Peyer's patch (tissue), 4 donors: ENCODE data around the gene PVR. TPM values are rescaled to one million over a fixed set of nuclear protein-coding genes. Genes with fewer than 3 reads are reported as not detected.

ENCODE experiments used
- DNase-seq, 3 donors: peaks; one replicate each; pipeline ENCODE4 v3.0.0-alpha.2; 2017 to 2019
- H3K27ac ChIP-seq, 4 donors: fragments of 200-600 bp; sonication (generic); one replicate each; pipeline ENCODE4 v1.5.1; 2016 to 2019
- H3K27me3 ChIP-seq, 2 donors: fragments of 200-600 bp; sonication (generic); one replicate each; pipeline ENCODE4 v1.5.1; 2019
- H3K36me3 ChIP-seq, 3 donors: fragments of 200-600 bp; sonication (generic); one replicate each; pipeline ENCODE4 v1.5.1; 2016 to 2019
- H3K4me1 ChIP-seq, 4 donors: fragments of 200-600 bp; sonication (generic); one replicate each; pipeline ENCODE4 v1.5.1; 2016 to 2019
- H3K4me3 ChIP-seq, 4 donors: fragments of 200-600 bp; sonication (generic); 1 replicate in 3 of 4; 2 replicates in 1 of 4; pipeline ENCODE4 v1.5.1; 2016 to 2019; ENCODE audit warnings: mild to moderate bottlenecking in 1 of 4
- H3K9me3 ChIP-seq, 4 donors: fragments of 200-600 bp; sonication (generic); one replicate each; pipeline ENCODE4 v1.5.1; 2016 to 2019; ENCODE audit warnings: mild to moderate bottlenecking in 1 of 4
- POLR2A ChIP-seq, 2 donors: fragments of 450-650 bp; IDR thresholded peaks; one replicate each; pipeline ENCODE4 v1.5.1; 2017; ENCODE audit warnings: antibody characterized with exemption in 2 of 2, mild to moderate bottlenecking in 2 of 2, moderate library complexity in 2 of 2
- total RNA-seq, 4 donors: library from RNA; depleted of rRNA; stranded (reverse); fragments of >200 nt; gene quantifications; one replicate each; pipeline ENCODE4 v1.1.0, GENCODE V29; 2016
- TF ChIP-seq, protein P1 (sequence below), 6 experiments: fragments of 450-650 bp in 4 of 6; fragments of 200-600 bp in 2 of 6; sonication (generic) in 1 of 6; IDR thresholded peaks; one replicate each; pipeline ENCODE4 v1.5.1; 2017 to 2019; ENCODE audit warnings: antibody characterized with exemption in 6 of 6, mild to moderate bottlenecking in 3 of 6, moderate library complexity in 1 of 6

The PVR gene
- total RNA-seq, 4 donors from 2014 or later, result 21.7 to 49.3 (median 40.0) TPM

GRCh38 chr19:44712864-44713515, 69.3 kb downstream of the PVR start:
- TF ChIP-seq, protein P1, sequence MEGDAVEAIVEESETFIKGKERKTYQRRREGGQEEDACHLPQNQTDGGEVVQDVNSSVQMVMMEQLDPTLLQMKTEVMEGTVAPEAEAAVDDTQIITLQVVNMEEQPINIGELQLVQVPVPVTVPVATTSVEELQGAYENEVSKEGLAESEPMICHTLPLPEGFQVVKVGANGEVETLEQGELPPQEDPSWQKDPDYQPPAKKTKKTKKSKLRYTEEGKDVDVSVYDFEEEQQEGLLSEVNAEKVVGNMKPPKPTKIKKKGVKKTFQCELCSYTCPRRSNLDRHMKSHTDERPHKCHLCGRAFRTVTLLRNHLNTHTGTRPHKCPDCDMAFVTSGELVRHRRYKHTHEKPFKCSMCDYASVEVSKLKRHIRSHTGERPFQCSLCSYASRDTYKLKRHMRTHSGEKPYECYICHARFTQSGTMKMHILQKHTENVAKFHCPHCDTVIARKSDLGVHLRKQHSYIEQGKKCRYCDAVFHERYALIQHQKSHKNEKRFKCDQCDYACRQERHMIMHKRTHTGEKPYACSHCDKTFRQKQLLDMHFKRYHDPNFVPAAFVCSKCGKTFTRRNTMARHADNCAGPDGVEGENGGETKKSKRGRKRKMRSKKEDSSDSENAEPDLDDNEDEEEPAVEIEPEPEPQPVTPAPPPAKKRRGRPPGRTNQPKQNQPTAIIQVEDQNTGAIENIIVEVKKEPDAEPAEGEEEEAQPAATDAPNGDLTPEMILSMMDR (IDR thresholded peaks at IDR 0.05), result no peak
- TF ChIP-seq POLR2A (IDR thresholded peaks at IDR 0.05), result no peak
- H3K27me3 ChIP-seq, result no peaks in the 10 kb centered on the region
- H3K4me3 ChIP-seq, result no peak overlapping the region
- no peak overlapping the region for H3K27ac ChIP-seq
- H3K9me3 ChIP-seq, result peaks cover 0 to 4% (median 0%) of the 10 kb centered on the region in 4 donors
- no peaks in the 10 kb centered on the region for H3K4me1 ChIP-seq
- DNase-seq, result no peak
- H3K36me3 ChIP-seq, result no peaks in the 10 kb centered on the region

Other genes with a start within 250 kb of the PVR start
- 1 to 10 TPM in 1 of 4 donors, under 1 TPM in 2, not detected in 1; 0.18 to 5.6 (median 0.47) TPM for gene ZNF285, start 242.3 kb upstream of the PVR start, total RNA-seq
- 1 to 10 TPM in 1 of 4 donors, under 1 TPM in 3; 0.53 to 3.8 (median 0.68) TPM for gene ZNF229, start 195.4 kb upstream of the PVR start, total RNA-seq
- 10 to 100 TPM in 3 of 4 donors, 1 to 10 TPM in 1; 7.8 to 28.1 (median 15.1) TPM for gene ZNF180, start 143.4 kb upstream of the PVR start, total RNA-seq
- 100 to 1,000 TPM in 3 of 4 donors, 1 to 10 TPM in 1; 5.0 to 490 (median 163) TPM for gene CEACAM20, start 114.2 kb upstream of the PVR start, total RNA-seq
- gene IGSF23, start 30.3 kb upstream of the PVR start, total RNA-seq, result 10 to 100 TPM in 2 of 4 donors, 1 to 10 TPM in 1, not detected in 1; 7.5 to 20.7 (median 11.0) TPM
- 10 to 100 TPM in 3 of 4 donors, 1 to 10 TPM in 1; 4.4 to 16.9 (median 13.3) TPM for gene CEACAM19, start 27.6 kb downstream of the PVR start, total RNA-seq
- gene CEACAM16, start 55.2 kb downstream of the PVR start, total RNA-seq, result not detected
- 100 to 1,000 TPM in 3 of 4 donors, 10 to 100 TPM in 1; 45.4 to 136 (median 119) TPM for gene BCL3, start 104.8 kb downstream of the PVR start, total RNA-seq
- 100 to 1,000 TPM in 3 of 4 donors, 10 to 100 TPM in 1; 84.2 to 197 (median 132) TPM for gene CBLC, start 134.0 kb downstream of the PVR start, total RNA-seq
- gene BCAM, start 165.2 kb downstream of the PVR start, total RNA-seq, result 10 to 100 TPM; 32.2 to 40.2 (median 37.1) TPM
- 100 to 1,000 TPM in 3 of 4 donors, 10 to 100 TPM in 1; 25.6 to 171 (median 122) TPM for gene NECTIN2, start 202.4 kb downstream of the PVR start, total RNA-seq
- 10 to 100 TPM; 32.6 to 45.7 (median 37.5) TPM for gene TOMM40, start 247.3 kb downstream of the PVR start, total RNA-seq